Tibial nerve (tissue), 4 donors: ENCODE results near the gene EMILIN2. TPM values are rescaled to one million over a fixed set of nuclear protein-coding genes. Genes with fewer than 3 reads are reported as not detected.
A peak's percentile ranks its signal among the peaks of the same experiment; 100 is the strongest.

Experiments used
- DNase-seq, 2 donors: peaks; one replicate each; pipeline ENCODE4 v3.0.0-alpha.2; 2019; ENCODE audit warnings: low spot score in 2 of 2
- H3K27ac ChIP-seq, 4 donors: fragments of 200-600 bp; sonication (generic) in 3 of 4; one replicate each; pipeline ENCODE4 v1.5.1; 2017 to 2019; ENCODE audit warnings: mild to moderate bottlenecking in 1 of 4
- H3K27me3 ChIP-seq, 2 donors: fragments of 200-600 bp; sonication (generic) in 1 of 2; one replicate each; pipeline versions ENCODE4 v1.5.1 to v1.6.0; 2017 to 2019
- H3K36me3 ChIP-seq, 3 donors: fragments of 200-600 bp; sonication (generic); one replicate each; pipeline ENCODE4 v1.5.1; 2018 to 2019
- H3K4me1 ChIP-seq, 4 donors: fragments of 200-600 bp; sonication (generic) in 3 of 4; one replicate each; pipeline ENCODE4 v1.5.1; 2017 to 2019
- H3K4me3 ChIP-seq, 4 donors: fragments of 200-600 bp; sonication (generic) in 3 of 4; one replicate each; pipeline ENCODE4 v1.5.1; 2017 to 2019; ENCODE audit warnings: mild to moderate bottlenecking in 1 of 4, moderate library complexity in 1 of 4
- H3K9me3 ChIP-seq, 4 donors: fragments of 200-600 bp; sonication (generic) in 3 of 4; one replicate each; pipeline ENCODE4 v1.5.1; 2017 to 2019
- EP300 ChIP-seq, 2 donors: sonication (generic); formaldehyde crosslinking; IDR thresholded peaks; one replicate each; pipeline ENCODE4 v1.6.1; 2017; ENCODE audit warnings: antibody characterized with exemption in 2 of 2, mild to moderate bottlenecking in 1 of 2
- POLR2A ChIP-seq, 2 donors: fragments of 450-650 bp; IDR thresholded peaks; one replicate each; pipeline ENCODE4 v1.6.1; 2017; ENCODE audit warnings: antibody characterized with exemption in 2 of 2, mild to moderate bottlenecking in 2 of 2, moderate library complexity in 2 of 2
- WGBS, 2 donors: methylation state at CpG; one replicate each; pipeline ENCODE4 v1.1.5; 2018; 5-methylcytosine and 5-hydroxymethylcytosine counted together
- total RNA-seq, 4 donors: library from RNA; depleted of rRNA; stranded (reverse); fragments of >200 nt; gene quantifications; one replicate each; pipeline ENCODE4 v1.1.0, GENCODE V29; 2016
- TF ChIP-seq, protein P1 (sequence below), 5 experiments: fragments of 200-600 bp in 3 of 5; fragments of 450-650 bp in 2 of 5; sonication (generic) in 3 of 5; IDR thresholded peaks; one replicate each; pipeline ENCODE4 v1.5.1; 2016 to 2019; ENCODE audit warnings: antibody characterized with exemption in 5 of 5, mild to moderate bottlenecking in 3 of 5, moderate library complexity in 2 of 5

Gene EMILIN2
- total RNA-seq, 4 donors from 2014 or later: 29.1 to 70.8 (median 36.3) TPM

DNA sequence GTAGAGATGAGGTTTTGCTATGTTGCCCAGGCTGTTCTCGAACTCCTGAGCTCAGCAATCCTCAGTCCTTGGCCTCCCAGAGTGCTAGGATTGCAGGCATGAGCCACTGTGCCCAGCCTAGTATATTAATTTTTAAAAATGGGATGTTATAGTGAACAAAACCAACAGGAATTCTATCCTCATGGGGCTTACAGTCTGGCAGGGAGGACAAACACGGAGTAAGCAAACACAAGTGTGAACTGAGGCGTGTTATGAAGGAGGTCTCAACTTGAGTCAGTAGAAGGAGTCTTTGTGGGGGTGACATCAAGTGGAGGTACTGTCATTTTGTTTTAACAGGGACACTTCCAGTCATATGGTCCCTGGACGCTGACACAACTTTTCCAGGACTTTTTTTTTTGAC, 33.1 kb downstream of the EMILIN2 start:
- peaks cover 0 to 25% (median 6%) of the 10 kb centered on the region in 4 donors for H3K4me1 ChIP-seq
- H3K27me3 ChIP-seq: no peaks in the 10 kb centered on the region
- TF ChIP-seq POLR2A (IDR thresholded peaks at IDR 0.05): no peak
- TF ChIP-seq EP300 (IDR thresholded peaks at IDR 0.05): no peak
- TF ChIP-seq, protein P1, sequence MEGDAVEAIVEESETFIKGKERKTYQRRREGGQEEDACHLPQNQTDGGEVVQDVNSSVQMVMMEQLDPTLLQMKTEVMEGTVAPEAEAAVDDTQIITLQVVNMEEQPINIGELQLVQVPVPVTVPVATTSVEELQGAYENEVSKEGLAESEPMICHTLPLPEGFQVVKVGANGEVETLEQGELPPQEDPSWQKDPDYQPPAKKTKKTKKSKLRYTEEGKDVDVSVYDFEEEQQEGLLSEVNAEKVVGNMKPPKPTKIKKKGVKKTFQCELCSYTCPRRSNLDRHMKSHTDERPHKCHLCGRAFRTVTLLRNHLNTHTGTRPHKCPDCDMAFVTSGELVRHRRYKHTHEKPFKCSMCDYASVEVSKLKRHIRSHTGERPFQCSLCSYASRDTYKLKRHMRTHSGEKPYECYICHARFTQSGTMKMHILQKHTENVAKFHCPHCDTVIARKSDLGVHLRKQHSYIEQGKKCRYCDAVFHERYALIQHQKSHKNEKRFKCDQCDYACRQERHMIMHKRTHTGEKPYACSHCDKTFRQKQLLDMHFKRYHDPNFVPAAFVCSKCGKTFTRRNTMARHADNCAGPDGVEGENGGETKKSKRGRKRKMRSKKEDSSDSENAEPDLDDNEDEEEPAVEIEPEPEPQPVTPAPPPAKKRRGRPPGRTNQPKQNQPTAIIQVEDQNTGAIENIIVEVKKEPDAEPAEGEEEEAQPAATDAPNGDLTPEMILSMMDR (IDR thresholded peaks at IDR 0.05): no peak
- H3K9me3 ChIP-seq: no peaks in the 10 kb centered on the region
- H3K27ac ChIP-seq: no peak overlapping the region
- WGBS, 2 donors: 78 to 84% methylated on average over 4 of the region's 4 CpGs
- no peak for DNase-seq
- no peak overlapping the region for H3K4me3 ChIP-seq
- no peaks in the 10 kb centered on the region for H3K36me3 ChIP-seq

GRCh38 chr18:2880473-2880872, 33.7 kb downstream of the EMILIN2 start:
- H3K4me3 ChIP-seq: no peak overlapping the region
- H3K9me3 ChIP-seq: no peaks in the 10 kb centered on the region
- H3K27ac ChIP-seq: peak overlapping the region in 1 of 4 donors; percentile 75
- 69 to 83% methylated on average over 17 of the region's 17 CpGs for WGBS, 2 donors
- H3K36me3 ChIP-seq: no peaks in the 10 kb centered on the region
- TF ChIP-seq EP300 (IDR thresholded peaks at IDR 0.05) (no peak), POLR2A (IDR thresholded peaks at IDR 0.05) (no peak)
- TF ChIP-seq, protein P1 (IDR thresholded peaks at IDR 0.05): no peak
- no peak for DNase-seq
- peaks cover 0 to 19% (median 5%) of the 10 kb centered on the region in 4 donors for H3K4me1 ChIP-seq
- no peaks in the 10 kb centered on the region for H3K27me3 ChIP-seq

- Histone ChIP-seq H3K9me3 (no peaks in the 10 kb centered on the region), H3K27me3 (no peaks in the 10 kb centered on the region), H3K27ac (peak overlapping the region in 3 of 4 donors; percentile 51 to 75 (median 63)), H3K4me1 (peaks cover 0 to 16% (median 3%) of the 10 kb centered on the region in 4 donors), H3K4me3 (no peak overlapping the region), H3K36me3 (no peaks in the 10 kb centered on the region)
- peak in 1 of 2 donors; percentile 34 for TF ChIP-seq EP300 (IDR thresholded peaks at IDR 0.05)
- TF ChIP-seq, protein P1 (IDR thresholded peaks at IDR 0.05): no peak
- DNase-seq: peak; percentile 60 to 61
- WGBS, 2 donors: 59 to 66% methylated on average over 16 of the region's 16 CpGs
Observed at GRCh38 chr18:2881088-2881839, 34.5 kb downstream of the EMILIN2 start.

DNA sequence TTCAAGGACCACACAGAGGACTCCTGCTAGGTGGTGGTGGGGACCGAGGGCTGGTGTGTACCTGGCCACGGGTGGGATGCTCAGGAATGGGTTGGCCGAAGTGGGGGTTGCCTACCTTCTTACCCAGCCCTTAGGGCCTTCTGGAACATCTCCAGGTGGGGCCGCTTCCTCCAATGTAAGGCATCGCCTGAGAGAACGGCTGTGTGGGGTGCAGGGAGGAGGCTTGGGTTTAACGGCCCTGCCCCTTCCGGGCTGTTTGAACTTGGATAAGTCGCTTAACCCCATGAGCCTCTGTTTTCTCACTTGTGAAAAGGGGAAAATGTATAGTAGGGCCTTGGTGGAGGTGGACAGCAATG, 35.0 kb downstream of the EMILIN2 start:
- peak overlapping the region in 3 of 4 donors; percentile 51 to 75 (median 63) for H3K27ac ChIP-seq
- no peaks in the 10 kb centered on the region for H3K36me3 ChIP-seq
- no peak overlapping the region for H3K4me3 ChIP-seq
- peaks cover 0 to 16% (median 3%) of the 10 kb centered on the region in 4 donors for H3K4me1 ChIP-seq
- 63 to 68% methylated on average over 8 to 9 of the region's 9 CpGs for WGBS, 2 donors
- TF ChIP-seq POLR2A (IDR thresholded peaks at IDR 0.05) (no peak), EP300 (IDR thresholded peaks at IDR 0.05) (no peak)
- TF ChIP-seq, protein P1 (IDR thresholded peaks at IDR 0.05): no peak
- no peaks in the 10 kb centered on the region for H3K9me3 ChIP-seq
- no peak for DNase-seq
- H3K27me3 ChIP-seq: no peaks in the 10 kb centered on the region

GRCh38 chr18:2882201-2882600, 35.4 kb downstream of the EMILIN2 start:
- Histone ChIP-seq H3K4me1 (peaks cover 0 to 12% (median 3%) of the 10 kb centered on the region in 4 donors), H3K36me3 (no peaks in the 10 kb centered on the region), H3K27me3 (no peaks in the 10 kb centered on the region), H3K4me3 (no peak overlapping the region), H3K27ac (peak overlapping the region in 3 of 4 donors; percentile 51 to 75 (median 63)), H3K9me3 (peaks cover 0 to 1% (median 0%) of the 10 kb centered on the region in 4 donors)
- WGBS, 2 donors: 78 to 88% methylated on average over 4 of the region's 4 CpGs
- DNase-seq: no peak
- TF ChIP-seq EP300 (IDR thresholded peaks at IDR 0.05): no peak
- TF ChIP-seq, protein P1 (IDR thresholded peaks at IDR 0.05): no peak
